ENCODE results near the gene CASK.

DNA sequence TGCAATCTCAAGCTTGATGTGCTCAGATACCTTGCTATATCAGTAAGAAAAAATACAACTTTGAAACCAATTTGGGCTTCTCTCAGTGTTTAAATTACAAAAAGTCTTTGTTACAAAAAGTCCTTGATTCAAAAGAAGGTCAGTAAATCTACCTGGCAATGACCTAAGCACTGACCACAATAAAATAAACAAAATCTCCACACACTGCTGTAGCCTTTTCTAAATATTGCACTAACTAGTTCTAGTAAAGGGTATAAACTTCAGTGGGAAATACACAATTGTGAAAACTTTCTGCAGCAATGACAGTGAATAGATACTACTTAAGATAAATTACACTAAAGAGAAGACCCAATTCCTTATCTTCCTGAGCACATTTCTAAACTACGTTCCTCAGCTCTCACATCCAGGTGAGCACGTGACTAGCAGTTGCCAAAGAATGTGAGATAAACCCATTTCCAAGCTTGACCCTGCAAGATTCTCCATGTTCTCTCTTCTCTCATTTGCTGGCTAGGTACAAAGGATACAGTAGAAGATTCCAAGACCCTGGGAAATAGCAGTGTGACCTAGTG, 316.0 kb downstream of the CASK start:
- no peak for TF ChIP-seq LEF1 (IDR thresholded peaks at IDR 0.05; ENCODE audit: borderline replicate concordance)
- TF ChIP-seq FOXK2 (IDR thresholded peaks at IDR 0.05) = no peak
- TF ChIP-seq HDGF (IDR thresholded peaks at IDR 0.05; ENCODE audit: borderline replicate concordance) = no peak
- TF ChIP-seq SUZ12 (IDR thresholded peaks at IDR 0.05) = no peak
